Cardiac fibroblast (primary cell): ENCODE results near the gene XG.

Experiments used
- DNase-seq, 2 donors: peaks; one replicate each; pipeline versions ENCODE4 v3.0.0 to v3.0.0-alpha.2; 2010; ENCODE audit warnings: low read depth in 2 of 2
- H3K4me3 ChIP-seq, 2 donors: replicated peaks in 1 of 2; 1 replicate in 1 of 2; 2 replicates in 1 of 2; pipeline ENCODE4 v1.5.1; 2011; ENCODE audit warnings: low read depth in 2 of 2, low read length in 2 of 2, mild to moderate bottlenecking in 2 of 2, moderate library complexity in 1 of 2
- TF ChIP-seq, protein P1 (sequence below): IDR thresholded peaks from one replicate; pipeline ENCODE4 v1.5.1; 2011; ENCODE audit warnings: low read depth, mild to moderate bottlenecking, low read length, inconsistent platforms

XG gene

DNA sequence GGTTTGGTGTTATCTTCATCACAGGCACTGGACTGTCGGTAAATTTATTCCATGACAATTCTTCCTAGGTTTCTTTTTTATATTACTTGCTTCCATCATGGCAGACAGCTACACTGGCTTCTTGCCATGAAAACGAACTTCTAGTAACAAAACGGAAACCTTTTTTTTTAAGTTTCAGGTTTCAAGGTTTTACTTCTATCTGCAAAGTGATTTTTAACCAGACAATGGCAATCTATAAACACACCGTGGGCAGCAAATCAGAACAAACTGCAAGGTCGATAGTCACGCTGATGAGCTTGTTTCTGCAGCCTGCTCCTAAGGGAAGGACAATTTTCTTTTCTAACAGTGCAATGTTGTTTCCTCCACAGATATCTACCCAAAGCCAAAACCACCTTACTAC is 29.9 kb downstream of the XG start:
- TF ChIP-seq, protein P1, sequence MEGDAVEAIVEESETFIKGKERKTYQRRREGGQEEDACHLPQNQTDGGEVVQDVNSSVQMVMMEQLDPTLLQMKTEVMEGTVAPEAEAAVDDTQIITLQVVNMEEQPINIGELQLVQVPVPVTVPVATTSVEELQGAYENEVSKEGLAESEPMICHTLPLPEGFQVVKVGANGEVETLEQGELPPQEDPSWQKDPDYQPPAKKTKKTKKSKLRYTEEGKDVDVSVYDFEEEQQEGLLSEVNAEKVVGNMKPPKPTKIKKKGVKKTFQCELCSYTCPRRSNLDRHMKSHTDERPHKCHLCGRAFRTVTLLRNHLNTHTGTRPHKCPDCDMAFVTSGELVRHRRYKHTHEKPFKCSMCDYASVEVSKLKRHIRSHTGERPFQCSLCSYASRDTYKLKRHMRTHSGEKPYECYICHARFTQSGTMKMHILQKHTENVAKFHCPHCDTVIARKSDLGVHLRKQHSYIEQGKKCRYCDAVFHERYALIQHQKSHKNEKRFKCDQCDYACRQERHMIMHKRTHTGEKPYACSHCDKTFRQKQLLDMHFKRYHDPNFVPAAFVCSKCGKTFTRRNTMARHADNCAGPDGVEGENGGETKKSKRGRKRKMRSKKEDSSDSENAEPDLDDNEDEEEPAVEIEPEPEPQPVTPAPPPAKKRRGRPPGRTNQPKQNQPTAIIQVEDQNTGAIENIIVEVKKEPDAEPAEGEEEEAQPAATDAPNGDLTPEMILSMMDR, result no peak
- no peak overlapping the region for H3K4me3 ChIP-seq
- DNase-seq, result no peak

DNA sequence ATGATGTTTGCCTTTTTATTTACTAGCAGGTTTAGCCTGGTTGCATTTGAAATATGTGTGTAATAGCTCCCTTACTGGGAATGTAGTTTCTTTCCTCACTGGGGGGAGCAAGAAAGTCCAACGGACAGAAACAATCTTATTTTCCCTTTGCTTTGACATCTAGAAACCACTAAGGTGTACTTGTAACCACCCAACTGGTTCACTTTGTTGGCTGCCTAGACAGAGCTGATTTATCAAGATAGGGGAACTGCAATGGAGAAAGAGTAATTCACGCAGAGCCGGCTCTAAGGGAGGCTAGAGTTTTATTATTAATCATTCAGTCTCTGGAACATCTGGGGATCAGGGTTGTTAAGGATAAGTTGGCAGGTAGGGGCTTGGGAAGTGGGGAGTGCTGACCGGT is 30.3 kb downstream of the XG start:
- DNase-seq, result no peak
- TF ChIP-seq, protein P1, result no peak
- H3K4me3 ChIP-seq, result no peak overlapping the region

DNA sequence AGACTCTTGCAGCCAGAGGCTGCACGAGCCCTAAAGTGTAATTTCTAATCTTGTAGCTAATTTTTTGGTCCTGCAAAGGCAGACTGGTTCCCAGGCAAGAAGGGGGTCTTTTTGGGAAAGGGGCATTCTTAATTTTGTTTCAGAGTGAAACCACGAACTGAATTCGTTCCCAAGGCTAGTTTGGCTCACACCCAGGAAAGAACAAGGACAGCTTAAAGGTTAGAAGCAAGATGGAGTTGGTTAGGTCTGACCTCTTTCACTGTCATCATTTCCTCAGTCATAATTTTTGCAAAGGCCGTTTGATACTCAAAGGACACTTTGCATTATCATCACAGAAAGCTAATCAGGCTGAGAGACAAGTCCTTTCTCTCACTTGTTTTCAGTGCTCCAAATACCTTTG is 30.9 kb downstream of the XG start:
- TF ChIP-seq, protein P1, result no peak
- H3K4me3 ChIP-seq, result no peak overlapping the region
- no peak for DNase-seq

DNA sequence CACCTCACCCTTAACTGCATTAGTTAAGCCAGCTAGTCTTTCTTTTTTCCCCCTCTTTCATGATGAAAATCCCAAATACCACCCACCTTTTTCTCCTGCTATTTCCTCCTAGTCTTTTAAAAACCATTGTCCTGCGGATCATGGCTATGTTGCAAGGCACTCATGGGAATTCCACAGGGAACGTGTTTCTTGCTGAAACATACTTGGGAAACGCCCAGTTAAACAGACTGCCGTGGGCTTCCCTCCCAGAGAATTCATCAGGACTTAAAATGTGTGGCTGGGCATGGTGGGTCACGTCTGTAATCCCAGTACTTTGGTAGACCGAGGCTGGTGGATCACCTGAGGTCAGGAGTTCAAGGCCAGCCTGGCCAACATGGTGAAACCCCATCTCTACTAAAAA is 32.2 kb downstream of the XG start:
- DNase-seq, result peak; percentile 26 to 39
- TF ChIP-seq, protein P1, result no peak
- no peak overlapping the region for H3K4me3 ChIP-seq

DNA sequence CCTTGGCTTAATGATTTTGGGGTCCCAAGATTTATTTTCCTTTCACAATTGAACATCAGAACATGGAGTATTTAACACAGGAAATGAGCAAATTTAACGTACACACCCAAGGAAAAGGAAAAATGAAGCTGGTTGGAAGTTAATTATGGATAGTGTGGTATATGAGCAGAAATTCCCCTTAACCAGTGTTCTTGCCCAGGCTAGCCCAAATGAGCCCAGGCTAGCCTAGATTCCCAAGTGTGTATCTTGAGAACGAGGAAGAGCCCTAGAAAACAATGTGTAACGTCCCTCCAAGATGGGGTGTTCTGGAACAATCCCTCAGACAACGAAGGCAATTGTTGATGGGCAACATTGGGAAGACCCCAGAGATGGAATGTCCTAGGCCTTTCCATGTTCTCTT is 33.7 kb downstream of the XG start:
- H3K4me3 ChIP-seq, result no peak overlapping the region
- TF ChIP-seq, protein P1, result no peak
- no peak for DNase-seq

DNA sequence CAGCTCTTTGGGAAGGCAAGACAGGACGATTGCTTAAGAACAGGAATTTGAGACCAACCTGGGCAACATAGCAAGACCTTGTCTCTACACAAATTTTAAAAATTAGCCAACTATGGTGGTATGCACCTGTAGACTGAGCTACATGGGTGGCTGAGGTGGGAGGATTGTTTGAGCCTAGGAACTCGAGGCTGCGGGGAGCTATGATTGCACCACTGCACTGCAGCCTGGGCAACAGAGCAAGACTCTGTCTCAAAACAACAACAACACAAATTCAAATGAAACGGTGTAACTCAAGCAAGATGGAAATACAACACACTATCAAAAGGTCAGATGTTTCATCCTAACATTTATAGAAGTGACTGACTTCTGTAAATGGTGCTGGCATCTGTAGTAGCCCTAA is 37.1 kb downstream of the XG start:
- no peak for DNase-seq
- TF ChIP-seq, protein P1, result no peak
- H3K4me3 ChIP-seq, result no peak overlapping the region

DNA sequence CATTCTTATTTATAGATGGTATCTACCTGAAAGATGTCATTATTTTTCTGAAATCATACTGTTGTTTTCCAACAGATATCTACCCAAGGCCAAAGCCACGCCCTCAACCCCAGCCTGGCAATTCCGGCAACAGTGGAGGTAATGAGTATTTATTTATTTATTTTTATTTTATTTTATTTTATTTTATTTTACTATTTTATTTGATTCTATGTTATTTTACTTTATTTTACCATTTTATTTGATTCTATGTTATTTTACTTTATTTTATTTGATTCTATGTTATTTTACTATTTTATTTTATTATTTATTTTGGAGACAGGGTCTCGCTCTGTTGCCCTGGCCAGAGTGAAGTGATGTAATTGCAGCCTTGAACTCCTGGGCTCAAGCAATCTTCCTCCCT is 37.7 kb downstream of the XG start:
- no peak overlapping the region for H3K4me3 ChIP-seq
- no peak for DNase-seq
- TF ChIP-seq, protein P1, result no peak
